GM10847 (cell line): ENCODE results near the gene IST1.

ENCODE experiments used
- POLR2A ChIP-seq: IDR thresholded peaks from 2 replicates; pipeline ENCODE4 v1.6.1; 2011; ENCODE audit not compliant: insufficient read length; ENCODE audit errors: extremely low read depth

IST1 gene

DNA sequence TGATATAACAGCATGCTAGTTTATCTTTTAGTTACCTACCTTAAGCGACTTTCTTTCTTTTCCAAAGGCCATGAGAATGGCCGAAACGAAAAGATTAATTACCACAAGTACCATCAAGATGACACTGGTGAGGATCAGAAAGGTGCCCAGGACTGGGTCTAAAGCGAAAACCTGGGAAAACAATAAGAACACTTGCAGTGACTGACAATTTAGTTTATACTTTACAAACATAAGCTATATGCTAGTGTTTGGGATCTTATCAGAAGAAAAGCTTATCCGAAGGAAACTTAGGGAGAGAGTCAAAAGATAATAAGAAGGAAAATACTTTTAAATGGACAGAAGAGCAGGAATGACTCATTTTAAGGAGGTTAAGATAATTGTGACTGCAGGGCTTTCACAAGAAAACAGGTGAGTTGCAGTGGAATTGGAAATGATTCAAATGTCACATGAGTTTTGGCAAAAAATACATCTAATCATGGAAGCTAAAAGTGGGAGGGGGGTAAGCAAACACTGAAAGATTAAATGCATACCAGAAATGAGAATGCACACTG lies 34.8 kb downstream of the IST1 start:
- no peak for TF ChIP-seq POLR2A

DNA sequence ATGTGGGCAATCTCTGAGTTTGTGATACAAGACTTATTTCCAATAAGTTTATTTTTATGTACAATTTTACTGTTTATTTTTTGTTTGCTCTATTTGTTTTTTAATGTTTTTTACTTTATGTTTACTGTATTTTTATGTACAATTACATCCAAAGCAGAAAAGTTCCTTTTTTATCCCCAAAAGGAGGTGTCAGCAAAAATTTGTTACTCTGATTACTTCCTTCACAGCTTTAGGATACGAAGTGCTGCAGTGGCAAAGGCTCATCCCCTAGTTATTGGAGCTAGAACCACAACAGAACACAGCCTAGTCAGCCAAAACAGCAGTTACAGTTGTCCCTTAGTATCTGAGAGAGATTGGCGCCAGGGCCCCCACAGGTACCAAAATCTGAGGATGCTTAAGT lies 35.7 kb downstream of the IST1 start:
- TF ChIP-seq POLR2A = no peak

DNA sequence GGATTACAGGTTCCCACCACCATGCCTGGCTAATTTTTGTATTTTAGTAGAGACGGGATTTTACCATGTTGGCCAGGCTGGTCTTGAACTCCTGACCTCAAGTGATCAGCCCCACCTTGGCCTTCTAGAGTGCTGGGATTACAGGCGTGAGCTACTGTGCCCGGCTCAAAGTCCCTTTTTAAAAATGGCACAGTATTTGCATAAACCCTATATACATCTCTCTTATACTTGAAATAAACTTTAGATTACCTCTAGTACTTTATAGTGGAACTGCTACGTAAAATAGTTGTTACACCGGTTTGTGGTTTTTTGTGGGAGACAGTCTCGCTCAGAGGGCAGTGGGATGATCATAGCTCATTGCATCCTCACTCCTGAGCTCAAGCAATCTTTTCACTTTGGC lies 36.3 kb downstream of the IST1 start:
- TF ChIP-seq POLR2A = no peak

DNA sequence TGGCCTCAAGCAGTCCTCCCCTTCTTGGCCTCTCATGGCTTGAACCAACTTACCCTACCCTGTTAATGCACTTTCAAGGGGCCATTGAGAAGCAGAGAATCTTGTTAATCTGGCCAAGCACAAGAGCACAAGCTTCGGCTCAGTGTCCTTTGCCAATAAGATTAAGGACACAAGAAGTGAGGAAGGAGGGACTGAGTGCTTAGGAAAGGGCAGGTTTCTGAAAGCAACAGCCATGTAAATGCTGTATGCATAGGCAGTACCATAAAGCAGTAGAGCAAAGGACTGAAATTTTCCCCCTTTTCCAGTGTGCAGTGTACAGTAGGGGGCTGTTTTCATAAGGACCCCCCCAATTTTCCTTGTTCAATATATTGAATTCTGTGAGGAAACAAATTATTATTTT lies 37.7 kb downstream of the IST1 start:
- TF ChIP-seq POLR2A = no peak

DNA sequence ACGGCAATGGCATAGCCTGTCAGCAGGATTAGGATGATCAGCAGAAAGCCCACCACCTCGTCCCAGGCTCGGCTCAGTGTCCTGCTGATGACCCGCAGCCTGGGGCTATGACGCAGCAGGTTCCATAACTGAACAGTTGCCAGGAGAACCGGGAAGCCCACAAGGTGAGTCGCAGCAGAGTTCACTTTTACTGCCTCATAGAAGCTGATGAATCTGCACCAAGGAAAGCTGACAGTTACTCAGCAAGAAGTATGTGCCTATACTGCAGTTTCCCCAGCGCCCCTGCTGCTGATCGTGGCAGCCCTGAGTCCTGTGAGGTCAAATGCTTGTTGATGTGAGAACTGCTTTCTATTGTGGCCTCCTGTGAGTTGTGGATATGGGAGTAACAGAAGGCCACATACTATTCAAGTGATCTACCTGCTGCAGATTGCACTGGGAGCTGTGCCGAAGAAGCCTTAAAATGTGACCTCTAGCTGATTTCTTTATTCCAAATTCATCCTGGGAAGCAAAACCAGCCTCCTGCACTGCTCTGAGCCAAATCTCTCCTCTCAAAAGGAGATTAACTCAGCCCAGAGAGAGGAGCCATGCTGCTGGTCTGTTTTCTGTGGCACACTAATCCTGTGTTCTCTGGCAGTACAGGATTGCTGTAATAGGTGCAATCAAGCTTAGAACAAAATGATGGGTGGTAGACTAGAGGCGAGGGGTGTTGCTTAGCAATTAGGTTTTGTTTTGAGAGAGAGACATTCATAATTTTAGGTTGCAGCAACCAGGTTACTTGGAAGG lies 38.8 kb downstream of the IST1 start:
- no peak for TF ChIP-seq POLR2A

DNA sequence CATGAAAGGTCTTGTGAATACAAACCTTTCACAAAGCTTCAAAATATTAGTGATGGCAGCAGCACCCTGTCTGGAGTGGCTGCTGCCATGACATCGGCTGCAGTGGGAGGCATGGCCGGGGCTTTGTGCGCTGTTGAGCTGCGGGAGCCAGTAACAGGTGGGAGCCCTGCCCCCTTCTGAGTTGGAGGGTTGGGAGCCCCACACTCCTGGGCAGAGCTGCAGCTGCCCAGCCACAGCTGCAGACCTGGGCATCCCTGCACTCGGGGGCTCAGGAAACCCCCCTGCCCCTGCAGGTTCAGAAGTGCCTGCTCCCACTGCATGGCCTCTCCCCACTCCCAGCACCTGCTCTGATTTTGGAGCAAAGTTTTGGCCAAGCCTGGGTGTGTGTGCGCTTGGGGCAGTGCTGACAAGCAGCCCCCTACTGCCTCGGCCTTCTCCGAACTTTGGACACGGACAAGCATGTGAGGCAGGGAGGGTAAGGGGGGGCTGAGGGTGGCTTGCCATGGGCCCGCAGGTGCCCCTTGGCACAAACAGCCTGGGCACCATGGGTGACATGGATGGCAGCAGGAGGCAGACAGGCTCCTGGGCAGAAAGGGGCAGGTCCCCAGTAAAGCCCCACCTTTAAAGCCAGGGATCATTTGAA lies 42.7 kb downstream of the IST1 start:
- TF ChIP-seq POLR2A = no peak

DNA sequence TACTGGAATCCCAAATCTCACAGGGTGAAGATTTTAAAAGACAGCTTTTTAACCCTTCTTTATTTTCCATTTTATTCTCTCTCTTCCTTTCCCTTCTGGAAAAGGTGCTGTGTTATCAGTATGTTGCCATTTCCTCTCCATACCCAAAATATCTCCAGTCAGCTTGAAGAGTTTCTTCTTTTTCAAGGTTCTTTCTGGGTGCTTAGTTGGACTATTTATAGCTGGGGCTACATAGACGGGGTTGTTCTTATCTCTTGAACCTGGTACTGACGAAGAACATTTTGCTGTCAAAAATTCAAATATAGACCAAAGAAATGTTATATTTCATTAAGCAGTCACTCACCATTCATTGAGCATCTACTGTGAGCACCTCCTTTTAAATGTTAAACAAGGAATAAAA lies 48.6 kb downstream of the IST1 start:
- no peak for TF ChIP-seq POLR2A

DNA sequence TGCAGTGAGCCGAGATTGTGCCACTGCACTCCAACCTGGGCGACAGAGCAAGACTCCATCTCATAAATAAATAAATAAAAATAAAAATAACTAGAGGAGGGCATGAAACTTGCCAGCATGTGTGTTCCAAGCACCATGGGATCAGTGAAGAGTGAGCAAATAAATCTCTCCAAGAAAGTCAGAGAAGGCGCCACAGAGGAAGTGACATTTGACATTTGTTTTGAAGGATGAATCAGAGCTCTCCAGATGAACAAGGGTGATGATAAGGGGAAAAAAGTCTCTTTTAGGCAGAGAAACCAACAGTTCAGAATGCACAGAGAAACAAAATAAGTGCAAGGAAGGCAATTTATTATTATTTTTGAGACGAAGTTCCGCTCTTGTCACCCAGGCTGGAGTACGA lies 50.3 kb downstream of the IST1 start:
- TF ChIP-seq POLR2A = no peak

DNA sequence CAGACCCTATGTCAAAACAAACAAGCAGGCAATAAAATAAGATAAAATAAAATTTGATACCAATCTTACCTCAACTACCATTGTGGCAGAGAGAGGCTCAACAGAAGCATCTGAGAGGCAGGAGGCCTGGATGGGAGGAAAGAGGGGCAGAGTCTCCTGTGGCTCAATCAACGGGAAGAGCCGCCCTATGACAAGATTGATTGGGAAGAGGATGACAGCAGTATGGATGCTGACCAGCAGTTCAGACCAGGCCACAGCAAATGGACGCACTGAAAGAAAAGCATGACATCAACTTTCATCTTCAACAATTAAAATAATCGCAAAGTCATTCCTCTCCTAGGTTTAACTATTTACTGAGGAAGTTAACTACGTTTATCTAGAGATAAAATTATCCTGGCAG lies 57.5 kb downstream of the IST1 start:
- no peak for TF ChIP-seq POLR2A

DNA sequence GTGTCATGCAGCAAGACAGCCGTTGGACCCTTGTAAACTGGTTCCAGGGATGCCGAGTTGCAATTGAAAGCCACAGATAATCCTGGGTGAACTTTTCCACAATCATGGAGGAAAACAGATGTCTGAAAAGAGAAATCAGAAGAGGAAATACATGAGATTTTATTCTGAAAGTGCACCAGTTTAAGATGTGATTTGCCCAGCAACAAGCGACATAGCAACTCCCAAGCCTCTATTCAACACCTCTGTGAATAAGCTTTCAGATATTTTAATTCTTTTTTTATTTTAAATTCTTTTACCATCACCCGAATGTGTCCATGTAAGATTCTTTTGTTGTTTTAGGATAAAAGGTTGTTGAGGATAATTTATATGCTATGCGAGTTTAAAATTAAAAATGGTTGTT lies 58.8 kb downstream of the IST1 start:
- no peak for TF ChIP-seq POLR2A

DNA sequence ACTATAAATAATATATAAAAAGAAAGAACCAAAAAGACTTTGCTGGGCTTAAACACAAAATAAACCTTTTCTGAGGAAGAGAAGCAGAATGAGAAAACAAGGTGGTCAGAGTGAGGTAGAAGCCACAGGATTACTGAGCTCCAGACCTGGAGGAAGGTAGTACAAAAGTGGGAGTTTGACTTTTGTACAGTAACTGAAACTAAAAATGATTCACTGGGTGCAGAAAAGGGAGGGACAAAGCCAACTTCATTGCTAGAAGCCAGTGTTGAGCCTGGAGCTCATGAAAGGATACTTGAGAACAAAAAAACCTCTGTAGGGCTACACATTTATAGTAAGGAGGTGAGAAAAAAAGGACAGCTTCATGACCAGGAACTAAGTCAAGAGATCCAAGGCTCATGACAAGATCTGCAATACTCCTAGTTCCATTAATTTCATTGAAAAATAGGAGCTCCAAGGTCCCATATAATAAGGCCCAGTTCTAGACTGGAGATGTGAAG lies 59.4 kb downstream of the IST1 start:
- no peak for TF ChIP-seq POLR2A

DNA sequence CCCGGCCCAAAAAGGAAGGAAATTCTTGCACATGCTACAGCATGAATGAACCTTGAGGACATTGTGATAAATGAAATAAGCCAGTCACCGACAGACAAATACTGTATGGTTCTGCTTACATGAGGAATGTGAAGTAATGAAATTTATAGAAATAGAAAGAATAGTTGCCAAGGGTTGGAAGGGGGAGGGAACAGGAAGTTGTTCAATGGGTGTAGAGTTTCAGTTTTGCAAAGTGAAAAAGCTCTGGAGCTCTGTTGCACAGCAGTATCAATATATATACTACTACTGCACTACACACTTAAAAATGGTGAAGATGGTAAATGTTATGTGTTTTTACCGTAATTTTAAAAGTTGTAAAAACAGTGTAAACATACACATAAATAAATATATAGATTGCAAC lies 61.2 kb downstream of the IST1 start:
- TF ChIP-seq POLR2A = no peak

DNA sequence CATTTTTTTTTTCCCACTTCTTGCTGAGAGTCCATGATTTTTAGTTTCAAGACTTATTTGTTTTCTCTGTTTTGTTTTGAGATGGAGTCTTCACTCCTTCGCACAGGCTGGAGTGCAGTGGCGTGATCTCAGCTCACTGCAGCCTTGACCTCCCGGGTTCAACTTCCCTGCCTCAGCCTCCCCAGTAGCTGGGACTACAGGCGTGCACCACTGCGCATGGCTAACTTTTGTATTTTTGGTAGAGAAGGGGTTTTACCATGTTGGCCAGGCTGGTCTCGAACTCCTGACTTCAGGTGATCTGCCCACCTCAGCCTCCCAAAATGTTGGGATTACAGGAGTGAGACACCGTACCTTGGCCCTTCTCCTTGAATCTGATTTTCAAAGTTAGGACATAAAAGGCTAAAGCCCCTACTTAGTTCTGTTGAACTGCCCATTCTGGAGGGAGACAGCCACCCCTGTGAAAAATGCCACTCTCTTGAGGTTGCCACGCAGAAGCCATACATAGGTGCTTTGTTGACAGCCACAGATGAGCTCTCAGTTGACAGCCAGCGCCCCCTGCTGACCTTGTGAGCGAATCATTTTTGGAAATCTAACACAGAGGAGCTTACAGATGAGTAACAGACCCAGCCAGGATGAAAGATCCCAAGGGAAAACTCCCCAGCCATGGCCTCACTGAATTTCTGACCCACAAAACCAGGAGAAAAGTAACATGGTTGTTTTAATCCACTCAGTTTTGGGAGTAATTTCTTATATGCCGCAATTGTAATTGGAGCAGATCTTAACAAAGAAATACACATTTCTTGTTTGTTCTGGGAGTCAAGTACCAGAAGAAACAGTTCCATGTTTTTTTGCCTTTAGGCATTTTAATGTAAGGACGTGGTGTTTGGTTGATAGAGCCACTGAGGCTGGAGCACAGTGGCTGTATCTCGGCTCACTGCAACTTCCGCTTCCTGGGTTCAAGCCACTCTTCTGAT lies 66.0 kb downstream of the IST1 start:
- no peak for TF ChIP-seq POLR2A

DNA sequence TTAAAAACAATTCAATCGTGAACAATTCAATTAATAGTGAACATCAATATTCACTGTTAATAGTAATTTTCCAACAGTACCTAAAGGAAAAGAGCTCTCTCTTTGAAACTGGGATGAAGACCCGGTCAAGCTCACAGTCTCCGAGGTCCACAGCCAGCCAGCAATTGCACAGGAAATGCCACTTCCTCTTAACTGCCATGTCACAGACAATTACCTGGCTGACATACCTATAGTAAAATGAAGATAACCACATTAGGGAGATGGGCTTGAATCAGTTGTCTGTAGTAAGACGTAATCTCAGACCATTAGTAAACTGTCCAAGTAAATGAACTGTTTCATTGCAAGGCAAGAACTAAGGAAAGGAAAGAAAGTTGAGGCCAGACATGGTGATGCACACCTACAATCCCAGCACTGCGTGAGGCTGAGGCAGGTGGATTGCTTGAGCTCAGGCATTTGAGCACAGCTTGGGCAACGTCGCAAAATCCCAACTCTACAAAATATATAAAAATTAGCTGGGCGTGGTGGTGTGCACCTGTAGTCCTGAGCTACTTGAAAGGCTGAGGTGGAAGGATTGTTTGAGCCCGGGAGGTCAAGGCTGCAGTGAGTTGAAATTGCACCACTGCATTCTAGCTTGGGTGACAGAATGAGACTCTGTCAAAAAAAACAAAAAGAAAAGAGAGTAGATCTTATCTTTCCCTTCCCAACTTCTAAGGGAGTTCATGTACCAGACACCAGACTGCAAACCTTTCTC lies 68.0 kb downstream of the IST1 start:
- TF ChIP-seq POLR2A = no peak

DNA sequence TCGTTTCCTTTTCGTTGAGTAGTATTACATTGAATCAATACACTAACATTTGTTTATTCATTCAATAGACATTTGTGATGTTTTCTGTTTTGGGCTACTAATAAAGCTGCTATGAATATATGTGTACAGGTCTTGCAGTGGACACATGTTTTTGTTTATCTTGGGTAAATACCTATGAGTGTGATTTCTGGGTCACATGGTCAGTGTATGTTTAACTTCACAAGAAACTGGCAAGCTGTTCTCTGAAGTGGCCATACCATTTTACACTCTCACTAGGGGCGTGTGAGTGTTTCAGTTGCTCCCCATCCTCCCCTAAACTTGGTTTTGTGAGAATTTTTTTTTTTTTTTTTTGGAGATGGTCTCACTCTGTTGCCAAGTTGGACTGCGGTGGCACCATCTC lies 69.9 kb downstream of the IST1 start:
- TF ChIP-seq POLR2A = no peak
